OCI-LY1 (cell line): ENCODE results near the gene B3GALT6.

Source experiments
- EZH2 ChIP-seq: fragments of 200-600 bp; sonication (generic), shearing (Covaris generic); IDR thresholded peaks from 2 replicates; pipeline ENCODE4 v1.8.0; 2017; ENCODE audit warnings: borderline replicate concordance, mixed run types, mild to moderate bottlenecking, antibody characterized with exemption, low read length, moderate library complexity, mixed read lengths
- TF ChIP-seq, protein P1 (sequence below): fragments of 200-600 bp; sonication (generic), shearing (Covaris generic); IDR thresholded peaks from 2 replicates; pipeline ENCODE4 v1.5.1; 2017; ENCODE audit warnings: mild to moderate bottlenecking, antibody characterized with exemption, low read length, moderate library complexity, mixed read lengths

DNA sequence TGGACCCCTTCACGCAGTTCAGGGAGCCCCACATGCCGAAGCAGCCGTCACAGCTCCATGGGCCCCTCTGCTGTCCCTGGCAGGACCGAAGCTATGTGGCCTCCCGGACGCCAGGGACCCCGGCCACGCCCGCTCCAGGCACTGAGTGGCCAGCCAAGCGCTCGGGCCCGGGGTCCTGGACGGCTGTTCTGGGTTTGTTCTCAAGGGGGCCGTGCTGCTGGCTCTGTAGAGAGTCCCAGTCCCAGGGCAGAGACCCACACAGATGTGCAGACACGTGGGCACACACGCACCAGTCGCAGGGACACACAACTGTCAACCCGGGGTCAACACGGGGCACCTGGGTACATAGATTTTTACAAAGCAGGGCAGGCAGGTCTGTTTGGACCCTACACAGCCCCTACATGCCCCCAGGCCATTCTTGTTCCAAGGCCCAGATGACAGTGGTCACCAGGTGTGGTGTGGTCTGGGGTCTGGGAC is 6.7 kb downstream of the B3GALT6 start:
- TF ChIP-seq EZH2 = no peak
- TF ChIP-seq, protein P1, sequence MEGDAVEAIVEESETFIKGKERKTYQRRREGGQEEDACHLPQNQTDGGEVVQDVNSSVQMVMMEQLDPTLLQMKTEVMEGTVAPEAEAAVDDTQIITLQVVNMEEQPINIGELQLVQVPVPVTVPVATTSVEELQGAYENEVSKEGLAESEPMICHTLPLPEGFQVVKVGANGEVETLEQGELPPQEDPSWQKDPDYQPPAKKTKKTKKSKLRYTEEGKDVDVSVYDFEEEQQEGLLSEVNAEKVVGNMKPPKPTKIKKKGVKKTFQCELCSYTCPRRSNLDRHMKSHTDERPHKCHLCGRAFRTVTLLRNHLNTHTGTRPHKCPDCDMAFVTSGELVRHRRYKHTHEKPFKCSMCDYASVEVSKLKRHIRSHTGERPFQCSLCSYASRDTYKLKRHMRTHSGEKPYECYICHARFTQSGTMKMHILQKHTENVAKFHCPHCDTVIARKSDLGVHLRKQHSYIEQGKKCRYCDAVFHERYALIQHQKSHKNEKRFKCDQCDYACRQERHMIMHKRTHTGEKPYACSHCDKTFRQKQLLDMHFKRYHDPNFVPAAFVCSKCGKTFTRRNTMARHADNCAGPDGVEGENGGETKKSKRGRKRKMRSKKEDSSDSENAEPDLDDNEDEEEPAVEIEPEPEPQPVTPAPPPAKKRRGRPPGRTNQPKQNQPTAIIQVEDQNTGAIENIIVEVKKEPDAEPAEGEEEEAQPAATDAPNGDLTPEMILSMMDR = no peak
